NCI-H1694 (cell line): ENCODE results near the gene TMEM94.
"Not testable (repeated sequence)": the region's sequence is repeated elsewhere in the genome, so short reads cannot be mapped to it uniquely, and the experiment has no call there.

Experiments used
- DNase-seq: peaks from one replicate; lab custom pipeline; 2025; lab: John Stamatoyannopoulos, UW

TMEM94 gene

GRCh38 chr17:75511610-75512575 is 55.5 kb downstream of the TMEM94 start:
- no peak for DNase-seq

GRCh38 chr17:75512926-75513640 is 56.6 kb downstream of the TMEM94 start:
- no peak for DNase-seq

- DNase-seq: no peak
Observed at GRCh38 chr17:75513641-75514000, 57.2 kb downstream of the TMEM94 start.

- DNase-seq: no peak
Observed at GRCh38 chr17:75514299-75514918, 58.0 kb downstream of the TMEM94 start.

- no peak for DNase-seq
Observed at GRCh38 chr17:75514919-75515495, 58.6 kb downstream of the TMEM94 start.

- peak; percentile 69 for DNase-seq
Observed at GRCh38 chr17:75515496-75516254, 59.2 kb downstream of the TMEM94 start, which contains the start of gene CASKIN2. TSS of gene CASKIN2 (minus strand) at chr17:75515537. CDS start at chr17:75513804, 1,733 bp downstream.

GRCh38 chr17:75516255-75516618 is 59.8 kb downstream of the TMEM94 start, which contains the start of gene TSEN54:
TSS of gene TSEN54 (plus strand) at chr17:75516528. CDS start at chr17:75516561, 33 bp downstream.
- DNase-seq: peak; percentile 70

GRCh38 chr17:75516619-75517296 is 60.3 kb downstream of the TMEM94 start:
- no peak for DNase-seq

GRCh38 chr17:75517297-75517865 is 60.9 kb downstream of the TMEM94 start:
- no peak for DNase-seq

- no peak for DNase-seq
Observed at GRCh38 chr17:75518201-75518600, 61.8 kb downstream of the TMEM94 start.

GRCh38 chr17:75518983-75519537 is 62.6 kb downstream of the TMEM94 start:
- DNase-seq: no peak

- DNase-seq: not testable (repeated sequence)
Observed at GRCh38 chr17:75520413-75520812, 64.0 kb downstream of the TMEM94 start.

- DNase-seq: no peak
Observed at GRCh38 chr17:75521290-75521689, 64.9 kb downstream of the TMEM94 start.

GRCh38 chr17:75521951-75522727 is 65.7 kb downstream of the TMEM94 start:
- no peak for DNase-seq

GRCh38 chr17:75523647-75524046 is 67.2 kb downstream of the TMEM94 start:
- no peak for DNase-seq

- DNase-seq: no peak
Observed at GRCh38 chr17:75524269-75524969, 68.0 kb downstream of the TMEM94 start.

- DNase-seq: peak; percentile 38
Observed at GRCh38 chr17:75524970-75525805, 68.8 kb downstream of the TMEM94 start, which contains the start of gene LLGL2. TSS of gene LLGL2 (plus strand) at chr17:75525697. CDS start at chr17:75543427, 17,730 bp downstream.
